ENCODE measurements around the gene ARHGEF2. TPM values are rescaled to one million over a fixed set of nuclear protein-coding genes. Genes with fewer than 3 reads are reported as not detected.
A peak's percentile ranks its signal among the peaks of the same experiment; 100 is the strongest.

Gene ARHGEF2
- total RNA-seq, 1 experiment from 2014 or later = 69.5 TPM

- H3K4me1 Mint-ChIP-seq = peaks cover 9% of the 10 kb centered on the region
- H3K27ac Mint-ChIP-seq = peak overlapping the region; percentile 41
- no peaks in the 10 kb centered on the region for H3K9me3 Mint-ChIP-seq
- peaks cover 27% of the 10 kb centered on the region for H3K27me3 Mint-ChIP-seq (ENCODE audit: low read depth)
- peaks cover 33% of the 10 kb centered on the region for H3K36me3 Mint-ChIP-seq
- TF ChIP-seq STAT6 (CRISPR knock-in tag; conservative IDR thresholded peaks at IDR 0.05; ENCODE audit: low read depth) (no peak), ATF2 (CRISPR knock-in tag; IDR thresholded peaks at IDR 0.05; ENCODE audit: borderline replicate concordance, low read depth) (no peak), ZNF138 (CRISPR knock-in tag; conservative IDR thresholded peaks at IDR 0.05) (no peak), ZNF532 (CRISPR knock-in tag; IDR thresholded peaks at IDR 0.05; ENCODE audit: borderline replicate concordance) (no peak), HMGA2 (CRISPR knock-in tag; IDR thresholded peaks at IDR 0.05) (no peak), TEAD1 (CRISPR knock-in tag; IDR thresholded peaks at IDR 0.05) (no peak), FOXP4 (CRISPR knock-in tag; IDR thresholded peaks at IDR 0.05) (no peak), CREB1 (CRISPR knock-in tag; IDR thresholded peaks at IDR 0.05) (no peak), CDX4 (CRISPR knock-in tag; IDR thresholded peaks at IDR 0.05; ENCODE audit: borderline replicate concordance) (no peak), FOXP1 (CRISPR knock-in tag; IDR thresholded peaks at IDR 0.05; ENCODE audit: borderline replicate concordance) (no peak), SP1 (CRISPR knock-in tag; conservative IDR thresholded peaks at IDR 0.05) (no peak), TP53 (CRISPR knock-in tag; IDR thresholded peaks at IDR 0.05) (no peak)
- ChIA-PET POLR2A (no interaction called here), CTCF (interaction anchor here (1.0 to 1.4 kb wide), 5 partner anchors 46 to 117 kb away, joined by 3 to 9 read pairs (median 3); no protein-coding TSS in a partner anchor)
- ATAC-seq = no peak
- no peak for DNase-seq (ENCODE audit: low spot score)
- H3K4me3 Mint-ChIP-seq = peak overlapping the region; percentile 85
Observed at GRCh38 chr1:156019946-156020292, 41.6 kb upstream of the ARHGEF2 start.

GRCh38 chr1:156014829-156015228, 36.5 kb upstream of the ARHGEF2 start:
- no peak for DNase-seq (ENCODE audit: low spot score)
- TF ChIP-seq PRRX2 (CRISPR knock-in tag; IDR thresholded peaks at IDR 0.05) (no peak), SP1 (CRISPR knock-in tag; conservative IDR thresholded peaks at IDR 0.05) (no peak), EMX1 (CRISPR knock-in tag; IDR thresholded peaks at IDR 0.05) (no peak), ZNF121 (CRISPR knock-in tag; IDR thresholded peaks at IDR 0.05) (no peak), PREB (CRISPR knock-in tag; IDR thresholded peaks at IDR 0.05; ENCODE audit: borderline replicate concordance) (no peak), NFE2L1 (CRISPR knock-in tag; IDR thresholded peaks at IDR 0.05) (no peak), CREM (CRISPR knock-in tag; IDR thresholded peaks at IDR 0.05) (no peak), SMAD4 (CRISPR knock-in tag; IDR thresholded peaks at IDR 0.05) (no peak), PRDM15 (CRISPR knock-in tag; IDR thresholded peaks at IDR 0.05) (no peak)

More at GRCh38 chr1:156014829-156015228, 36.5 kb upstream of the ARHGEF2 start:
- H3K27me3 Mint-ChIP-seq (ENCODE audit: low read depth) = no peaks in the 10 kb centered on the region
- peak; percentile 70 for ATAC-seq
- H3K27ac Mint-ChIP-seq = no peak overlapping the region
- CTCF ChIA-PET = interaction anchor here (0.9 to 3.2 kb wide), 10 partner anchors 11 to 89 kb away, joined by 3 to 24 read pairs (median 5); partner anchors contain the start of genes ARHGEF2 and KHDC4
- peaks cover 4% of the 10 kb centered on the region for H3K4me1 Mint-ChIP-seq
- POLR2A ChIA-PET = no interaction called here
- no peaks in the 10 kb centered on the region for H3K9me3 Mint-ChIP-seq
- no peak overlapping the region for H3K4me3 Mint-ChIP-seq
- H3K36me3 Mint-ChIP-seq = peaks cover 69% of the 10 kb centered on the region
